Astrocyte of the spinal cord (primary cell): ENCODE results near the gene INPP5A.

Source experiments
- DNase-seq: peaks from one replicate; pipeline ENCODE4 v3.0.0; 2011; ENCODE audit warnings: low read depth, low spot score
- H3K4me3 ChIP-seq: 2 replicates; pipeline ENCODE4 v1.5.1; 2011; ENCODE audit warnings: low read depth, mild to moderate bottlenecking, low read length, moderate library complexity
- in situ Hi-C: cut with HindIII; loops from 2 replicates; pipeline ENCODE4 v1.10.0; 2017; ENCODE audit warnings: low sequenced_read_pairs
- TF ChIP-seq, protein P1 (sequence below): IDR thresholded peaks from 2 replicates; pipeline ENCODE4 v1.5.1; 2012; ENCODE audit warnings: low read depth, mild to moderate bottlenecking, low read length, inconsistent platforms

The INPP5A gene

DNA sequence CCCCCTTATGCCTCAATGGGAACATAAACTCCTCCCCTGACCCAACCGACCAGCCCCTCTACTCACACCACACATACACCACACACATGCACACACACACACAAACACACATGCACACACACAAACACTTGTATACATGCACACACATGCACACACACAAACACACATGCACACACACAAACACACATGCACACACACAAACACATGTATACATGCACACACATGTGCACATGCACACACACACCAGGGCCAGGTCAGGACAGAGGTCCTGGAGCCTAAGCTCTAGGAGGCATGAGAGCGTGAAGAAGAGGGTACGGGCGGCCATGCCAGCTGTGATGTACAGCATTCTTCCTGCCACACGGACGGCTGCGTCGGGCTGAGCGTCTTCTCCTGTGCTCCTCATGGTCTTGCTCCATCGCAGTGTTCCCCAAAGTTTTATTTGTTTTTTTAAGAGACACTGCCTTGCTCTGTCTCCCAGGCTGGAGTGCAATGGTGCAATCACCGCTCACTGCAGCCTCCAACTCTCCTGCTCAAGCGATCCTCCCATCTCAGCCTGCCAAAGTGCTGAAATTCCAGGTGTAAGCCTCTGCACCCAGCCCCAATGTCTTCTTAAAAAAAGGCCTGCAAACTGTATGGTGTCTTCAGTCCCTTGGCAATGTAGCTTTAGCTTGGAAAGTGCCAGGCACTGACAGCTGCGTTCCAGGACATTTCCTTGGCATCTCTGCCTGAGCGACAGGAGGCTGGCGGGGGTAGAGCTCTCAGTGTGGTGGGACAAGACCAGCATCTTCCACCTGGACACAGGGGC, 38.8 kb upstream of the INPP5A start:
- no peak for DNase-seq
- in situ Hi-C loops, result no loop called here
- no peak overlapping the region for H3K4me3 ChIP-seq
- TF ChIP-seq, protein P1, sequence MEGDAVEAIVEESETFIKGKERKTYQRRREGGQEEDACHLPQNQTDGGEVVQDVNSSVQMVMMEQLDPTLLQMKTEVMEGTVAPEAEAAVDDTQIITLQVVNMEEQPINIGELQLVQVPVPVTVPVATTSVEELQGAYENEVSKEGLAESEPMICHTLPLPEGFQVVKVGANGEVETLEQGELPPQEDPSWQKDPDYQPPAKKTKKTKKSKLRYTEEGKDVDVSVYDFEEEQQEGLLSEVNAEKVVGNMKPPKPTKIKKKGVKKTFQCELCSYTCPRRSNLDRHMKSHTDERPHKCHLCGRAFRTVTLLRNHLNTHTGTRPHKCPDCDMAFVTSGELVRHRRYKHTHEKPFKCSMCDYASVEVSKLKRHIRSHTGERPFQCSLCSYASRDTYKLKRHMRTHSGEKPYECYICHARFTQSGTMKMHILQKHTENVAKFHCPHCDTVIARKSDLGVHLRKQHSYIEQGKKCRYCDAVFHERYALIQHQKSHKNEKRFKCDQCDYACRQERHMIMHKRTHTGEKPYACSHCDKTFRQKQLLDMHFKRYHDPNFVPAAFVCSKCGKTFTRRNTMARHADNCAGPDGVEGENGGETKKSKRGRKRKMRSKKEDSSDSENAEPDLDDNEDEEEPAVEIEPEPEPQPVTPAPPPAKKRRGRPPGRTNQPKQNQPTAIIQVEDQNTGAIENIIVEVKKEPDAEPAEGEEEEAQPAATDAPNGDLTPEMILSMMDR, result no peak

DNA sequence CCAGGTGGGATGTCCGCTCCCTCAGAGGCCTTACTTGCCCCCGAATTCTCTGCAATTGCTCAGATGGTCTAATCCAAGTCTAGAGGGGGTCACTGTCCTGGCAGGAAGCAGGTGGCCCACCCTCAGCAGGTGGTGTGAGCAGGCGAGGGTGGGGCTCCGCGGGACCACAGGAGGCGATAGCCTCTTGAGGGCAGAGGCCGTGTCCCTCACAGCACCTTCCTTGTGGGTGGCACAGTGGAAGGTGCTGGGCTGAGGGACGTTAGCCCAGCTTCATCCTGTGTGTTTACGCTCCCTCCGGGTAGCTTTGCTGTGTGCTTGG, 38.3 kb upstream of the INPP5A start:
- TF ChIP-seq, protein P1, result no peak
- no peak for DNase-seq
- in situ Hi-C loops, result no loop called here
- H3K4me3 ChIP-seq, result no peak overlapping the region

DNA sequence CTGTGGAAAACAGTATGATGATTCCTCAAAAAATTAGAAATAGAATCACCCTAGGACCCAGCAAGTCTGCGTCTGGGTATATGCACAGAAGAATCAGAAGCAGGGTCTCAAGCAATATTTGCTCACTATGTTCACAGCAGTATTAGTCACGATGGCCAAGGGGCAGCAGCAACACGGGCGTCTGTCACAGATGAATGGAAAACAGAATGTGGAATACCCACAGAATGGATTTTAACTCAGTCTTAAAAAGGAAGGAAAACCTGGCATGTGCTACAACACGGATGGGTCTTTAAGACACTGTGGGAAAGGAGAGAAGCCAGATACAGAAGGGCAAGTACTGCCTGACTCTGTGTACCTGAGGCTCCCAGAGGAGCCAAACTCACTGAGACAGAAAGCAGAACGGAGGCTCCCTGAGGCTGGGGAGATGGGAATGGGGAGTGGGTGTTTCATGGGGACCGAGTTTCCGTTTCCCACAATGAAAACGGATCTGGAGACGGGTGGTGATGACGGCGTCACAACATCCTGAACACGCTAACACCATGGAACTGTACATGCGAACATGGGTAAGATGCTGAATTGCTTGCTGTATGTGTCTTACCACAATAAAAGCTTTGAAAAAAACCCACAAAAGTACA, 36.7 kb upstream of the INPP5A start:
- no peak for DNase-seq
- no peak overlapping the region for H3K4me3 ChIP-seq
- TF ChIP-seq, protein P1, result no peak
- in situ Hi-C loops, result no loop called here

DNA sequence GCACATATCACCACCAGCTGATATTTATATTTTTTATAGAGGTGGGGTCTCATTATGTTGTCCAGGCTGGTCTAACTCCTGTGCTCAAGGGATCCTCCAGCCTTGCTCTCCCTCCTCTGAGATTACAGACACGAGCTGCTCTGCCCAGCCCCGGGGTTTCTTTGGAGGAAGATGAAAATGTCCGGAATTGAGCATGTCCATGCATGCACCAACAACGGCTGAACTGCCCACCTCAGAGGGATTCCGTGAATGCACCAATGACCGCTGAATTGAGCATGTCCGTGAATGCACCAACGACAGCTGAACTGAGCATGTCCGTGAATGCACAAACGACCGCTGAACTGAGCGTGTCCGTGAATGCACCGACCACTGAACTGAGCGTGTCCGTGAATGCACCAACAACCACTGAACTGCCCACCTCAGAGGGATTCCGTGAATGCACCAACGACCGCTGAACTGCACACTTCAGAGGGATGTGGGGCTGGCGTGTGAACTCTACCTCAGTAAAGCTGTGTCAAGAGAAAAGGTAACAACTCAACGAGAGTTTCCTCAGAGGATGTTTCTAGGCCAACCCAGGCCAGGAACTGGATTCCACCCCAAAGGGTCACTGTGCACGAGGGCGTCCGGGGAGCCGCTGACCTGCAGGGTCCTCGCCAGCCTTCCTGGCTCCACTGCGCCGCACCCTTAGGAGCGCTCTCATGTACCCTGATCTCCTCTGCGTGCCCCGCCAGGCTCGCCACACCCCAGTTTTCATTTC, 34.9 kb upstream of the INPP5A start:
- in situ Hi-C loops, result no loop called here
- DNase-seq, result no peak
- no peak overlapping the region for H3K4me3 ChIP-seq
- TF ChIP-seq, protein P1, result no peak

DNA sequence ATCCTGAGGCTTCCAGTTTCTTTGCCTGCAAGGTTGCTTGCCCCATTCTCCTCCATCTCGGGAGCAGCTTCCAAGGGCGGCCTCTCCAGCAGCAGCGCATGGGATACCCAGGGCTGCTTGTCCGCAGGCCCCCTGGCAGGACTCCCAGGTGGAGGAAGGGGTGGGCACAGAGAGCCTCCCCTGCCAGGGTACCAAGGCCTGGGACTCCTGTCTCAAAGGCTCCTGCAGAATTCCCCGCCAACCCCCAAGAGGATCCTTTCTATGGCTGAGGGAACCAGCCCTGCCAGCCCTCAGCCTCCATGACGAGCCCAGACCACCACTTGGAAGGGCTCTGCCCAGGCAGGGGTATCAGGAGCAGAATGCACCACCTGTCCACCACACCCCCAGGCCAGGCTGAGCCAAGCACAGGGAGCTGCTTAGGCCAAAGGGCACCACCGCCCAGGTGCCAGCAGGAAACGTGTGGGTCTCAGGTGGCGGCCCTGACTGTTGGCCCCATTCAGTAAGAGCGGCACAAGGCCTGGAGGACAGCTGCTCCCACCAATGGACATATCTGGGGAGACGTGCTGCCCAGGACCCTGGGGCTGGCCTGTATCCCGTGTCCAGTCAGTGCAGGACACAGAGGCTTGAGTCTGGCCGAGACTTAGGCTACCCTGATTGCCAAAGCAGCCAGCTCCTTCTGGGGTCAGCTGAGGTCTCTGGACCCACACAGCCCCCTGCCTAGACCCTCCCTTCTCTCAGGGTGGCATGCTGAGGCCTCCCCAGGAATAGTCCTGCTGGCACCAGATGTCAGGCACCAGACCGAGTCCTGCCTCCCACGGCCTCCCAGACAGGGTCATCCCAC, 33.8 kb upstream of the INPP5A start:
- DNase-seq, result no peak
- in situ Hi-C loops, result no loop called here
- TF ChIP-seq, protein P1, result no peak
- no peak overlapping the region for H3K4me3 ChIP-seq
